IPS-18c (cell line): ENCODE results near the gene THOP1.

Source experiments
- H3K4me3 ChIP-seq: 2 replicates; pipeline ENCODE4 v1.7.0; 2013; ENCODE audit warnings: low read depth, mild to moderate bottlenecking, low read length, moderate library complexity; ENCODE audit not compliant: insufficient read depth
- H3K9me3 ChIP-seq: one replicate; pipeline ENCODE4 v1.6.1; 2013; ENCODE audit warnings: mild to moderate bottlenecking, low read length, moderate library complexity; ENCODE audit not compliant: control insufficient read depth, insufficient read depth

THOP1 gene

GRCh38 chr19:2759965-2760364, 25.3 kb upstream of the THOP1 start:
- Histone ChIP-seq H3K4me3 (no peak overlapping the region), H3K9me3 (no peaks in the 10 kb centered on the region)

GRCh38 chr19:2761309-2761677, 24.0 kb upstream of the THOP1 start:
- no peak overlapping the region for H3K4me3 ChIP-seq
- H3K9me3 ChIP-seq = no peaks in the 10 kb centered on the region

GRCh38 chr19:2761876-2762782, 23.2 kb upstream of the THOP1 start:
- H3K4me3 ChIP-seq = no peak overlapping the region

GRCh38 chr19:2762783-2763496, 22.4 kb upstream of the THOP1 start:
- H3K4me3 ChIP-seq = no peak overlapping the region
- H3K9me3 ChIP-seq = no peaks in the 10 kb centered on the region

More at GRCh38 chr19:2761876-2762782, 23.2 kb upstream of the THOP1 start:
- no peaks in the 10 kb centered on the region for H3K9me3 ChIP-seq

- H3K9me3 ChIP-seq = no peaks in the 10 kb centered on the region
- no peak overlapping the region for H3K4me3 ChIP-seq
Observed at GRCh38 chr19:2763687-2764086, 21.6 kb upstream of the THOP1 start.

GRCh38 chr19:2764945-2765344, 20.4 kb upstream of the THOP1 start:
- Histone ChIP-seq H3K4me3 (no peak overlapping the region), H3K9me3 (peaks cover 2% of the 10 kb centered on the region)

GRCh38 chr19:2765376-2765775, 19.9 kb upstream of the THOP1 start:
- no peak overlapping the region for H3K4me3 ChIP-seq
- H3K9me3 ChIP-seq = peaks cover 2% of the 10 kb centered on the region

- no peak overlapping the region for H3K4me3 ChIP-seq
- H3K9me3 ChIP-seq = peaks cover 2% of the 10 kb centered on the region
Observed at GRCh38 chr19:2766594-2767372, 18.5 kb upstream of the THOP1 start.

- Histone ChIP-seq H3K9me3 (peaks cover 2% of the 10 kb centered on the region), H3K4me3 (no peak overlapping the region)
Observed at GRCh38 chr19:2767688-2768087, 17.6 kb upstream of the THOP1 start.

GRCh38 chr19:2768365-2769132, 16.8 kb upstream of the THOP1 start:
- Histone ChIP-seq H3K9me3 (peaks cover 2% of the 10 kb centered on the region), H3K4me3 (no peak overlapping the region)

GRCh38 chr19:2769218-2769617, 16.1 kb upstream of the THOP1 start:
- no peak overlapping the region for H3K4me3 ChIP-seq

GRCh38 chr19:2770055-2771013, 15.0 kb upstream of the THOP1 start:
- H3K4me3 ChIP-seq = no peak overlapping the region
- peaks cover 2% of the 10 kb centered on the region for H3K9me3 ChIP-seq

More at GRCh38 chr19:2769218-2769617, 16.1 kb upstream of the THOP1 start:
- H3K9me3 ChIP-seq = peaks cover 2% of the 10 kb centered on the region

- peaks cover 2% of the 10 kb centered on the region for H3K9me3 ChIP-seq
- no peak overlapping the region for H3K4me3 ChIP-seq
Observed at GRCh38 chr19:2771786-2772674, 13.3 kb upstream of the THOP1 start.

GRCh38 chr19:2774083-2774679, 11.1 kb upstream of the THOP1 start:
- no peak overlapping the region for H3K4me3 ChIP-seq

More at GRCh38 chr19:2774083-2774679, 11.1 kb upstream of the THOP1 start:
- no peaks in the 10 kb centered on the region for H3K9me3 ChIP-seq
